ENCODE measurements around the gene SCML2.

- TF ChIP-seq POLR2A (IDR thresholded peaks at IDR 0.05) (no peak), CTCF (IDR thresholded peaks at IDR 0.05) (no peak), POLR2AphosphoS5 (IDR thresholded peaks at IDR 0.05; ENCODE audit: insufficient read depth in 1 of 2, low read depth in 1 of 2) (no peak)
Measured at GRCh38 chrX:18309401-18309800, 45.1 kb downstream of the SCML2 start.
